GM23248 (cell line): ENCODE results near the gene SYNPO. TPM values are rescaled to one million over a fixed set of nuclear protein-coding genes. Genes with fewer than 3 reads are reported as not detected.

ENCODE experiments used
- DNase-seq: peaks from one replicate; pipeline ENCODE4 v3.0.0-alpha.2; 2015
- H2AFZ ChIP-seq: fragments of 200-600 bp; sonication (generic); 2 replicates; pipeline ENCODE4 v1.6.1; 2016; ENCODE audit warnings: antibody characterized with exemption
- H3F3A ChIP-seq: fragments of 200-600 bp; sonication (generic); 2 replicates; pipeline ENCODE4 v1.6.1; 2016; ENCODE audit warnings: mild to moderate bottlenecking, antibody characterized with exemption, mixed run types; ENCODE audit not compliant: insufficient read depth
- H3K27ac ChIP-seq: fragments of 200-600 bp; sonication (generic); 2 replicates; pipeline ENCODE4 v1.5.1; 2016; ENCODE audit warnings: mild to moderate bottlenecking
- H3K27me3 ChIP-seq: fragments of 200-600 bp; sonication (generic); replicated peaks from 2 replicates; pipeline ENCODE4 v1.6.1; 2016; ENCODE audit warnings: mild to moderate bottlenecking; ENCODE audit not compliant: insufficient read depth
- H3K36me3 ChIP-seq: fragments of 200-600 bp; sonication (generic); 2 replicates; pipeline ENCODE4 v1.6.1; 2016; ENCODE audit warnings: low read depth, mild to moderate bottlenecking
- H3K4me1 ChIP-seq: fragments of 200-600 bp; sonication (generic); 2 replicates; pipeline ENCODE4 v1.6.1; 2016; ENCODE audit warnings: mild to moderate bottlenecking; ENCODE audit not compliant: insufficient read depth
- H3K4me2 ChIP-seq: fragments of 200-600 bp; sonication (generic); one replicate; pipeline ENCODE4 v1.6.1; 2016; ENCODE audit warnings: mild to moderate bottlenecking; ENCODE audit not compliant: unreplicated experiment
- H3K4me3 ChIP-seq: fragments of 200-600 bp; sonication (generic); 2 replicates; pipeline ENCODE4 v1.5.1; 2016; ENCODE audit warnings: mild to moderate bottlenecking
- H3K79me2 ChIP-seq: fragments of 200-600 bp; sonication (generic); 2 replicates; pipeline ENCODE4 v1.6.1; 2016; ENCODE audit warnings: mild to moderate bottlenecking; ENCODE audit not compliant: insufficient read depth
- H3K9ac ChIP-seq: fragments of 200-600 bp; sonication (generic); 2 replicates; pipeline ENCODE4 v1.6.1; 2016; ENCODE audit warnings: mild to moderate bottlenecking
- H3K9me2 ChIP-seq: fragments of 200-600 bp; sonication (generic); 2 replicates; pipeline ENCODE4 v1.6.1; 2016; ENCODE audit warnings: mixed run types, mild to moderate bottlenecking, moderate library complexity; ENCODE audit not compliant: insufficient read depth
- H3K9me3 ChIP-seq: fragments of 200-600 bp; sonication (generic); one replicate; pipeline ENCODE4 v1.6.1; 2017; ENCODE audit warnings: low read depth
- H4K20me1 ChIP-seq: fragments of 200-600 bp; sonication (generic); 2 replicates; pipeline ENCODE4 v1.6.0; 2016; ENCODE audit not compliant: insufficient read depth
- EZH2 ChIP-seq: fragments of 200-600 bp; sonication (generic); IDR thresholded peaks from 2 replicates; pipeline ENCODE4 v1.6.1; 2018; ENCODE audit warnings: antibody characterized with exemption, mild to moderate bottlenecking; ENCODE audit not compliant: insufficient read depth, poor library complexity, severe bottlenecking
- EZH2phosphoT487 ChIP-seq: fragments of 200-600 bp; sonication (generic); IDR thresholded peaks from 2 replicates; pipeline ENCODE4 v1.6.1; 2018; ENCODE audit warnings: antibody characterized with exemption, moderate library complexity, mild to moderate bottlenecking, low read depth; ENCODE audit not compliant: insufficient read depth
- WGBS, 2 experiments: methylation state at CpG; one replicate each; pipeline ENCODE4 v1.1.6; 2015 to 2017; ENCODE audit warnings: low lambda C conversion rate in 2 of 2, low coverage in 1 of 2; ENCODE audit errors: missing lambda C conversion rate in 2 of 2; 5-methylcytosine and 5-hydroxymethylcytosine counted together
- in situ Hi-C: fragments of 300-500 bp; cut with MboI; formaldehyde crosslinking; loops from 2 replicates; pipeline ENCODE4 v1.15.0; 2020
- polyA plus RNA-seq: library from polyadenylated mRNA; unstranded; fragments of >200 nt; fragmentation: Nextera tagmentation; extraction: Ambion mirVana; gene quantifications from 2 replicates; pipeline ENCODE4 v1.2.1, GENCODE V29; 2016
- total RNA-seq: library from RNA; depleted of rRNA; stranded (reverse); fragments of >200 nt; shearing (Covaris generic); gene quantifications from 2 replicates; pipeline ENCODE4 v1.2.3, GENCODE V29; 2014

SYNPO gene
- total and polyA plus RNA-seq, 2 experiments from 2014 or later, result 5.6 to 6.1 TPM

DNA sequence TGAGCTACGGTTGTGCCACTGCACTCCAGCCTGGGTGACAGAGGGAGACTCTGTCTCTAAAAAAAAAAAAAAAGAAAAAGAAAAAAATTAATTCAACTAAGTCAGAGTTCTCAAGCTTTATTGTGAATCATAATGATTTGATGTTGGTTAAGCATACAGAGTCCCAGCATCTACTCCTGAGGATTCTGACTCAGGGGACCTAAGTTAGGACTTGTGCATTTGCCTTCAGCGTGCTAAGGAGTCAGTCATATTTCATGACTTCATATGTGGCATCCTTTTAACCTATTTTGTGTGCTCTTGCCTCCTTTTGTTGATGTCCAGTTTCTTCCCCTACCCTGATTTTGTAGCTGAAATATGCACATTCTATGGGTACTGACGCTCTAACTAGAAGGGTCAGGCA is 23.5 kb downstream of the SYNPO start:
- no peaks in the 10 kb centered on the region for H3K79me2 ChIP-seq
- WGBS, 2 experiments, result 82 to 90% methylated on average over 3 of the region's 3 CpGs
- no peak for TF ChIP-seq EZH2phosphoT487
- no peak for TF ChIP-seq EZH2
- H3K4me2 ChIP-seq, result no peak overlapping the region
- H3K9me2 ChIP-seq, result no peaks in the 10 kb centered on the region
- DNase-seq, result peak; percentile 24
- no peaks in the 10 kb centered on the region for H3F3A ChIP-seq
- H3K27ac ChIP-seq, result no peak overlapping the region
- H3K4me3 ChIP-seq, result no peak overlapping the region
- in situ Hi-C loops, result no loop called here
- no peaks in the 10 kb centered on the region for H4K20me1 ChIP-seq
- H3K27me3 ChIP-seq, result no peaks in the 10 kb centered on the region
- no peaks in the 10 kb centered on the region for H3K9me3 ChIP-seq
- H3K4me1 ChIP-seq, result no peaks in the 10 kb centered on the region
- no peak overlapping the region for H2AFZ ChIP-seq
- no peak overlapping the region for H3K9ac ChIP-seq
- no peaks in the 10 kb centered on the region for H3K36me3 ChIP-seq

DNA sequence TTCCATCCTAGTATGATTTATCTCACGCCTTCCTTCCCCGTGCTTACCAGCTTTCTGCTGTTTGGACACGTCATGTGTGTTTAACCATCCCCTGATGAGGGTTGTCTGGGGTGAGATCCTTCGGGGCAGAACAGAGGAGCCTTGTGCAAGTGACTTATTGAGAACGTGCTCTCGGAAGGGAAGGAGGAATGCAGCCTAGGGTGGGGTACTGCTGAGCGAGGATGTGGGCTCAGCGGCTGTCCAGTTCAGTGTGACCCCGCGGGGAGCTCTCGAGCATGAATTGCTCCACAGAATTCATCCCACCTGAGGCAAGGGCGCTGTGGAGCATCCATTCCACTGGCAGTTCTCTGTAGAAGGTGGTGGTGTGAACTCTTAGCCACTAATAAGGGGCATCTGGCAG is 24.6 kb downstream of the SYNPO start:
- Histone ChIP-seq H3K9ac (no peak overlapping the region), H3K4me3 (no peak overlapping the region), H3K9me2 (no peaks in the 10 kb centered on the region), H3K27ac (no peak overlapping the region), H3F3A (no peaks in the 10 kb centered on the region), H3K36me3 (no peaks in the 10 kb centered on the region), H4K20me1 (no peaks in the 10 kb centered on the region), H3K27me3 (no peaks in the 10 kb centered on the region), H3K79me2 (no peaks in the 10 kb centered on the region), H2AFZ (no peak overlapping the region), H3K9me3 (no peaks in the 10 kb centered on the region), H3K4me1 (no peaks in the 10 kb centered on the region), H3K4me2 (no peak overlapping the region)
- TF ChIP-seq EZH2phosphoT487 (no peak), EZH2 (no peak)
- whole genome bisulfite sequencing, 2 experiments, result 68% methylated on average over 12 of the region's 12 CpGs
- no peak for DNase-seq
- in situ Hi-C loops, result no loop called here

DNA sequence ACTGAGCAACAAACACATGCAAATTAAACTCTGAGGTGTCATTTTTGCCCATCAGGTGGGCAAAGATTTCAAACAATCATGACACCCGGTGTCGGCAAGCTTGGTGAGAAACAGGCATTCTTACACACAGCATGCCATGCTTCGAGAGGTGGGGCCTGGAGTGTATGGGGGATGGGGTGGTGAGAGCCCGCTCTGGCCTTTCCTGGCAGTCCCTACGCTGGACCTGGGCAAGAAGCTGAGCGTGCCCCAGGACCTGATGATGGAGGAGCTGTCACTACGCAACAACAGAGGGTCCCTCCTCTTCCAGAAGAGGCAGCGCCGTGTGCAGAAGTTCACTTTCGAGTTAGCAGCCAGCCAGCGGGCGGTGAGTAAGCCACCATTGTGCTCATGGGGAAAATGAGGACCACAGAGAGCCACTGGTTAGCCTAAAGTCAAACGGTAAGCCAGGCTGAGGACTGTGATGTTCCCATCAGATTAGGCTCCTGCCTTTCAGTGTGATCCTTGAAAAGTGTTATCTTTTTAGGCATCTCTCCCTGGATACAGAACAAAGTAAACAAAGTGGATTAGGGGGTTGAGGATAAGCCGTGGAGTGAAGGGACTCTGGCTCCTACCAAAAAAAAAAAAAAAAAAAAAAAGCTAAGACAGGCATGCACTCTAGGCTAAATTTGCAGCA is 30.0 kb downstream of the SYNPO start:
- in situ Hi-C loops, result no loop called here
- DNase-seq, result no peak
- H3K9me3 ChIP-seq, result no peaks in the 10 kb centered on the region

DNA sequence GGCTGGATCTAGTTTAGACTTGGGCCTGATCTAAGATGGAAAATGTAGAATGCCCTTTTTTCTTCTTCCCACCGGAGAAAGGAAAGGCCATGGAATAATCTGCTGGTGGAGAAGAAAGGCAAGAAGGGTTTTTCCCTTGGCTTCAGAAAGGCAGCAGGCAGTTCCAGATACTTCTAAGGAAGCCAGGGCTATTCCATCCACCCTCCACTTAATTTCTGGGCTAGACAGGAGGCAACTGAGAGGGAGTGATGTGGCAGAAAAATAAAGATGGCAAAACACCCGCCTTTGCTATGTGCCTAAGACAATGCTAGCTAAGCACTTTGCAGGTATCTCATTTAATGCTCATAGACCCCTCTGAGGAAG is 30.5 kb downstream of the SYNPO start:
- peak overlapping the region; percentile 76 for H2AFZ ChIP-seq
- DNase-seq, result no peak
- H3K36me3 ChIP-seq, result no peaks in the 10 kb centered on the region
- H3K9me3 ChIP-seq, result no peaks in the 10 kb centered on the region
- H3K27me3 ChIP-seq, result no peaks in the 10 kb centered on the region; the same call in 1 of the 2 replicates
- H3K4me3 ChIP-seq, result no peak overlapping the region
- peak overlapping the region; percentile 60 for H3K4me2 ChIP-seq
- no peaks in the 10 kb centered on the region for H3K79me2 ChIP-seq
- H4K20me1 ChIP-seq, result no peaks in the 10 kb centered on the region
- H3K4me1 ChIP-seq, result peaks cover 7% of the 10 kb centered on the region
- H3F3A ChIP-seq, result peaks cover 16% of the 10 kb centered on the region
- 5 to 28% methylated on average over 2 of the region's 2 CpGs for WGBS, 2 experiments
- no peak overlapping the region for H3K9ac ChIP-seq
- H3K9me2 ChIP-seq, result no peaks in the 10 kb centered on the region
- TF ChIP-seq EZH2phosphoT487 (no peak), EZH2 (no peak)
- in situ Hi-C loops, result no loop called here
- H3K27ac ChIP-seq, result no peak overlapping the region

More for the DNA sequence above, 30.0 kb downstream of the SYNPO start:
- Histone ChIP-seq H3K36me3 (no peaks in the 10 kb centered on the region), H3K4me2 (no peak overlapping the region), H3K9me2 (no peaks in the 10 kb centered on the region), H3K9ac (no peak overlapping the region), H3K27me3 (no peaks in the 10 kb centered on the region; the same call in 1 of the 2 replicates), H4K20me1 (no peaks in the 10 kb centered on the region), H3K4me3 (no peak overlapping the region), H3K79me2 (no peaks in the 10 kb centered on the region), H3F3A (peaks cover 16% of the 10 kb centered on the region), H2AFZ (no peak overlapping the region), H3K4me1 (peaks cover 7% of the 10 kb centered on the region), H3K27ac (no peak overlapping the region)
- TF ChIP-seq EZH2phosphoT487 (no peak), EZH2 (no peak)
- WGBS, 2 experiments, result 92 to 97% methylated on average over 13 to 14 of the region's 14 CpGs
